ENCODE data around the gene DNAJB11. TPM values are rescaled to one million over a fixed set of nuclear protein-coding genes. Genes with fewer than 3 reads are reported as not detected.

Gene DNAJB11
- 27.4 and 62.8 TPM in 2 replicates for total RNA-seq (2012; rRNA removed)
- polyA plus RNA-seq (2012; rRNA removed), result 42.4 and 48.6 TPM in 2 replicates
- 16.5 and 35.2 TPM in 2 replicates for polyA plus RNA-seq (2012; cell fraction: cytosol; rRNA removed)
- polyA plus RNA-seq (2012; cell fraction: nucleus; rRNA removed; ENCODE audit: low replicate concordance), result 9.1 and 32.7 TPM in 2 replicates
- Bru-seq, nascent RNA, result percentile 77 among the genes with signal in this experiment
- BruChase-seq, experiment 1, labeled RNA remaining after a 6-hour chase, result percentile 66 among the genes with signal in this experiment
- BruChase-seq, experiment 2, labeled RNA remaining after a 2-hour chase, result percentile 64 among the genes with signal in this experiment
- long read RNA-seq, transcript DNAJB11-201 (10 exons, 1,688 nt), result major isoform, 91 of 94 reads
- long read RNA-seq, partial matches to known transcripts, result 1 of 94 reads
- long read RNA-seq, other reads (novel, unspliced or antisense), result 1 of 94 reads

- Histone ChIP-seq H2AFZ (replicated peaks; ENCODE audit: low read length, poor library complexity) (peak within 1 kb of the TSS; percentile 100), H2BK15ac (ENCODE audit: low read depth, low read length) (no peak within 1 kb of the TSS), H3K9ac (ENCODE audit: low read depth, low read length) (peak within 1 kb of the TSS; percentile 61), H3K36me3 (ENCODE audit: control insufficient read depth, insufficient read depth, low read length) (peaks cover 2% of the 10 kb centered on the region), H2AK5ac (ENCODE audit: low read depth, low read length) (no peak within 1 kb of the TSS; the same call in none of the 2 replicates), H3K4ac (ENCODE audit: low read depth, low read length) (peak within 1 kb of the TSS; percentile 75), H4K20me1 (ENCODE audit: insufficient read depth, low read length) (no peaks in the 10 kb centered on the region), H3K9me3 (ENCODE audit: control insufficient read depth, insufficient read depth, low read length) (no peaks in the 10 kb centered on the region), H2BK5ac (ENCODE audit: low read depth, low read length, poor library complexity, severe bottlenecking) (peak within 1 kb of the TSS; percentile 51), H2AK9ac (replicated peaks; ENCODE audit: low read depth, low read length, poor library complexity) (peak within 1 kb of the TSS; percentile 93), H4K5ac (ENCODE audit: low read depth, low read length) (peak within 1 kb of the TSS; percentile 28), H3K79me1 (ENCODE audit: low read depth in 1 of 2, low read length in 2 of 2) (peaks cover 17 to 41% of the 10 kb centered on the region in 2 experiments), H3K9me1 (ENCODE audit: insufficient read depth, low read length) (0 out of 2 replicates have a peak, but pooled peaks cover 2% of the 10 kb centered on the region), H3K14ac (replicated peaks; ENCODE audit: low read depth, low read length) (peak within 1 kb of the TSS; percentile 72), H3K27me3 (ENCODE audit: control insufficient read depth, insufficient read depth, low read length) (no peaks in the 10 kb centered on the region), H3K27ac (ENCODE audit: insufficient read depth, low read length) (peak within 1 kb of the TSS; percentile 58), H3K18ac (ENCODE audit: low read depth, low read length) (no peak within 1 kb of the TSS), H3K4me2 (ENCODE audit: low read depth, low read length) (peak within 1 kb of the TSS; percentile 100), H4K8ac (ENCODE audit: low read depth in 2 of 2, low read length in 2 of 2) (peak within 1 kb of the TSS; percentile 39 to 80), H4K91ac (ENCODE audit: insufficient read depth, low read depth, low read length) (0 out of 2 replicates have a peak within 1 kb of the TSS, but pooled peaks have one; percentile 9), H3K23ac (ENCODE audit: low read depth, low read length) (peak within 1 kb of the TSS; percentile 65), H2BK120ac (ENCODE audit: low read depth, low read length) (no peak within 1 kb of the TSS), H2BK20ac (ENCODE audit: low read depth, low read length) (no peak within 1 kb of the TSS), H3K56ac (ENCODE audit: extremely low read depth, insufficient read depth, low read length) (0 out of 2 replicates have a peak within 1 kb of the TSS, but pooled peaks have one; percentile 18), H3K4me3 (ENCODE audit: insufficient read depth, low read depth, low read length) (peak within 1 kb of the TSS; percentile 81), H3K4me1 (ENCODE audit: control insufficient read depth, insufficient read depth, low read length) (peaks cover 6% of the 10 kb centered on the region; the same call in 1 of the 2 replicates)
- dilution Hi-C loops (cut with HindIII; ENCODE audit: low sequenced_read_pairs, unreplicated experiment) (no loop called here), intact Hi-C loops (cut with micrococcal nuclease) (loop anchor here (10.0 kb wide), 1 partner anchor 214 kb away; the partner anchor contains the start of gene EIF4A2), in situ Hi-C loops (cut with MboI; ENCODE audit: low sequenced_read_pairs) (no loop called here)
- no TSS peak for BruUV-seq (replicated peaks)
- ATAC-seq (ENCODE audit: low read depth) (peak; percentile 91), DNase-seq (peak; percentile 100)
- ChIA-PET CTCF (interaction anchor here (1.0 kb wide), 1 partner anchor 47 kb away, joined by 5 read pairs; no protein-coding TSS in a partner anchor), POLR2A (ENCODE audit: unreplicated experiment) (interaction anchor here (0.7 kb wide), 1 partner anchor 12 kb away, joined by 4 read pairs; no protein-coding TSS in a partner anchor)
- WGBS, 2 experiments (ENCODE audit: extremely low coverage in 2 of 2, insufficient read length in 1 of 2), result 0% methylated on average over 34 of the region's 59 CpGs; no CpG with 5 or more reads in 1 of the 2 experiments
- TF ChIP-seq FOS (IDR thresholded peaks at IDR 0.05; ENCODE audit: low read depth, low read length) (peak; percentile 53; the same call in 1 of the 2 replicates), CEBPB (IDR thresholded peaks at IDR 0.05; ENCODE audit: low read depth, low read length) (peak; percentile 97), BHLHE40 (IDR thresholded peaks at IDR 0.05; ENCODE audit: low read depth, low read length) (peak; percentile 58; the same call in 1 of the 2 replicates), MXI1 (IDR thresholded peaks at IDR 0.05; ENCODE audit: borderline replicate concordance, low read depth, low read length) (peak; percentile 64; the same call in 1 of the 2 replicates), RFX5 (IDR thresholded peaks at IDR 0.05; ENCODE audit: low read depth, low read length) (peak; percentile 73), ELK1 (IDR thresholded peaks at IDR 0.05; ENCODE audit: borderline replicate concordance, low read depth, low read length) (no peak), RAD21 (IDR thresholded peaks at IDR 0.05; ENCODE audit: low read length) (no peak), POLR2A (IDR thresholded peaks at IDR 0.05; ENCODE audit: low read depth, low read length) (peak; percentile 88), CHD1 (IDR thresholded peaks at IDR 0.05; ENCODE audit: low read depth, low read length) (no peak), RCOR1 (IDR thresholded peaks at IDR 0.05; ENCODE audit: insufficient replicate concordance, low read length) (no peak), CTCF (conservative IDR thresholded peaks at IDR 0.05; ENCODE audit: low read depth, low read length) (no peak), MAZ (IDR thresholded peaks at IDR 0.05; ENCODE audit: borderline replicate concordance, low read depth, low read length) (peak; percentile 95)
Measured at GRCh38 chr3:186570096-186570940, at the start of gene DNAJB11. Gene DNAJB11, plus strand, starts transcription at chr3:186570720. Its CDS starts 178 bp downstream, at chr3:186570898.

All from IMR-90 (cell line).